CD4-positive, alpha-beta T cell treated with Interleukin-12 subunit alpha and Interleukin-12 subunit beta, for 1 hour (primary cell): Measurements from ENCODE around the gene VPS36.
"Not testable (repeated sequence)": the region's sequence is repeated elsewhere in the genome, so short reads cannot be mapped to it uniquely, and the experiment has no call there.

ENCODE experiments used
- DNase-seq: peaks from one replicate; pipeline ENCODE4 v3.0.0-alpha.2; 2020

Gene VPS36

GRCh38 chr13:52374389-52374788, 76.0 kb downstream of the VPS36 start:
- no peak for DNase-seq

DNA sequence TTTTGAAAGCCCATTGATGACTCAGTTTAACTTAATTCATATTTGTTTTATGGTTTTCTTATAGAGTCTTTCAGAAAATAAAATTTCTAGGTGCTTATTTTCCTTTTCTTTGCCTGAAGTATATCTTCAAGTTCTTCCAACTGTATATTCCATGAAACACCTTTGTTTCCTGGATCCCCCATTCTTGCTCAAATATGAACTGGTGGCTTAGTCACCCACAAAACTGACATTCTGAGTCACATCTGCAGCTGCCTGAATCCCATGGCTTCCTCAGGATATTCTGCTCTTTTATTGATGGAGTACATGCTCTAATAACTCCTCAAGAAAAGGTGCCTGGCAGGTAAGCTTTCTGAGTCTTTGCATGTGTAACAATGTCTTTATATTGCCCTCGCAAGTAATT, 77.2 kb downstream of the VPS36 start:
- DNase-seq: not testable (repeated sequence)

DNA sequence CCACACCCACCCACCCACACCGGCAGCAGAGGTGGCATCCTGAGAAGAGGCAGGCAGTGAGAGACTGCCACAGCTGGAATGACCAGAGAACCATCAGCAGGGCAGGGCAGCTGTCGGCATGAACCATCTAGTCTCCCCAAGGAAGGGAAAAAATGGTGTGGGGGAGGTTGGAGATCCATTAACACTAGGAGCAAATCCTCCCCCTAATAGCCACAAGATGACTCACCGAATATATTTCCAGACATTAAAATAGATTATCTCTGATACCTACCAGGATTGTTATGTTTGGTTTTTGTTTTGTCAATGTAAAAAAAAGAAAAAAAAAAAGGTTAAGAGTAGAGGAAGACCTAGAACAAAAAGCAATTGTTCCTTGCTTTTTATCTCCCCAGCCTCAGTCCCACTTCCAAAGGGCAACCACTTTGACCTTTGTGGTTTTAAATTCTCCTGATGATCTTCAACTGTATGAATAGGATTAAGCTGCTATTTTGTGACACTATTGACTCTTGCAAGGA, 78.6 kb downstream of the VPS36 start:
- no peak for DNase-seq

DNA sequence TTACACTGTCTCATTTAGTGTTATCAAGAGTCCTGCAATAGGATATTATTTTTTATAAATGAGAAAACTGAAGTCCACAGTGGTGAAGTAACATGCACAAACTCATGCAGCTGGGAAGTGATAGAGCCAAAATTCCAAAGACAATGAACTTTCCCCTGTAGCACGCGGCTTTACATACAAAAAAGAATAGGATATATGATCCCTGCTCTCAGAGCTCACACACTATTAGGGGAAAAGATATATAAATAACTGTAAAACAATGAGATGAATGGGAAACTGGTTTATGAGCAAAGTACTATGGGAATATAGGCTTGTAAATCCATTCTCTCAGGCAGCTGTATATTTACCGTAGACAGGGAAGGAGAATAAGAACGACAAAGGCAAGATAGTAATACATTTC, 84.1 kb downstream of the VPS36 start:
- no peak for DNase-seq
